Adrenal gland (tissue), 12 donors: ENCODE data around the gene ARHGAP27. TPM values are rescaled to one million over a fixed set of nuclear protein-coding genes. Genes with fewer than 3 reads are reported as not detected.

ENCODE experiments used
- DNase-seq, 7 donors: peaks; one replicate each; pipeline ENCODE4 v3.0.0-alpha.2; 2019 to 2020
- H3K27ac ChIP-seq, 5 donors: fragments of 200-600 bp; sonication (generic) in 4 of 5; 1 replicate in 3 of 5; 2 replicates in 2 of 5; pipeline versions ENCODE4 v1.5.1 to v1.8.0; 2016 to 2020; ENCODE audit warnings: mild to moderate bottlenecking in 1 of 5
- H3K27me3 ChIP-seq: fragments of 200-600 bp; 2 replicates; pipeline ENCODE4 v1.8.0; 2021
- H3K36me3 ChIP-seq, 2 donors: fragments of 200-600 bp; replicated peaks in 1 of 2; 1 replicate in 1 of 2; 2 replicates in 1 of 2; pipeline versions ENCODE4 v1.5.1 to v1.8.0; 2018 to 2022
- H3K4me1 ChIP-seq, 2 donors: fragments of 200-600 bp; replicated peaks in 1 of 2; 1 replicate in 1 of 2; 2 replicates in 1 of 2; pipeline versions ENCODE4 v1.5.1 to v1.8.0; 2018 to 2021
- H3K4me3 ChIP-seq, 4 donors: fragments of 200-600 bp; sonication (generic) in 3 of 4; one replicate each; pipeline ENCODE4 v1.5.1; 2016 to 2018
- H3K9me3 ChIP-seq, 3 donors: fragments of 200-600 bp; sonication (generic) in 1 of 3; replicated peaks in 1 of 3; 1 replicate in 2 of 3; 2 replicates in 1 of 3; pipeline versions ENCODE4 v1.5.1 to v1.8.0; 2016 to 2021
- POLR2A ChIP-seq, 2 donors: fragments of 450-650 bp; IDR thresholded peaks; one replicate each; pipeline ENCODE4 v1.6.1; 2017; ENCODE audit warnings: antibody characterized with exemption in 2 of 2, mild to moderate bottlenecking in 2 of 2, moderate library complexity in 1 of 2
- WGBS, 4 donors: extraction: QIAGEN DNeasy Blood & Tissue Kit in 2 of 4; methylation state at CpG; one replicate each; pipeline versions ENCODE4 v1.1.5 to v1.1.7; 2013 to 2017; 5-methylcytosine and 5-hydroxymethylcytosine counted together
- intact Hi-C, 2 donors: fragments of 100-400 bp; cut with DNase I; formaldehyde crosslinking; loops; one replicate each; pipeline versions ENCODE4 v1.14.1 to v1.15.0; 2022 to 2023
- polyA plus RNA-seq, 3 donors: library from polyadenylated mRNA; stranded (reverse); fragments of 200-250 nt in 2 of 3; fragments of 350-450 nt in 1 of 3; fragmentation: Illumina TruSeq in 1 of 3; extraction: RNeasy Lipid Tissue Mini Kit (QIAGEN cat#74804) in 1 of 3; gene quantifications; one replicate each; pipeline ENCODE4 v1.2.3, GENCODE V29; 2013 to 2014
- total RNA-seq, 9 donors: library from RNA; depleted of rRNA in 4 of 9; stranded (reverse); fragments of >200 nt in 4 of 9; fragments of 120-200 nt in 1 of 9; fragmentation: NEBNext Ultra II Directional in 1 of 9; extraction: Animal tissue kit (Norgen Biotek cat#: 25700) in 1 of 9; gene quantifications; one replicate each; pipeline versions ENCODE4 v1.1.0 to v1.2.4, GENCODE V29; 2013 to 2023
- TF ChIP-seq, protein P1 (sequence below), 6 experiments: fragments of 450-650 bp in 4 of 6; fragments of 200-600 bp in 2 of 6; sonication (generic) in 1 of 6; IDR thresholded peaks; 1 replicate in 5 of 6; 2 replicates in 1 of 6; pipeline versions ENCODE4 v1.5.1 to v1.8.0; 2016 to 2021; ENCODE audit warnings: antibody characterized with exemption in 6 of 6, mild to moderate bottlenecking in 2 of 6, moderate library complexity in 1 of 6
- donor health status: healthy with polysubstance abuse.
- donor health status: Bipolar disorder and iron deficiency.
- donor health status: DM: yes; HTN: yes; CAD: no.
- donor health status: DM: no; HTN: no; CAD: no.
- donor health status: DM: no; HTN: no; CAD: no.
- donor health status: DM: yes; HTN: yes; CAD: no.

ARHGAP27 gene
- total and polyA plus RNA-seq, 12 donors, result 2.8 to 40.2 (median 17.7) TPM

DNA sequence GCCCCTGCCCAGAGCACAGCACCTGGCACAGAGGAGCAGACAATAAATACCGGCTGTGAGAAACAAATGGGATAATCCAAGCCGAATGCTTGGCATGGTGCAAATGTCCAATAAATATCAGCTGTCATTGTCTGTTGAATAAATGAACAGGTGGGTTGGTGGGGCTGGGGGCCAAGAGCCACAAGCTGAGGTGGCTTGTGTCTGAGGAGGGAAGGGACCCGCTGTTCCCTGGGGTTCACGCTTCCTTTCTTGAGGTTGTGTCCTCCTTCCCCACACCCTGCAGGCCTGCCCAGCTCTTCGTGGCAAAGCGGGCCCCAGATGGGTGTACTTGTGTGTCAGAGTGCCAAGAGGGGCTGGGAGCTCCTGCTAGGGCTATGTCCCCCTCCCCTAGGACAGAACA is 38.6 kb downstream of the ARHGAP27 start:
- H3K36me3 ChIP-seq, result no peaks in the 10 kb centered on the region
- intact Hi-C loops, result loop anchor here in 1 of 2 donors (10.0 kb wide), 1 partner anchor 441 kb away; no protein-coding TSS in a partner anchor

DNA sequence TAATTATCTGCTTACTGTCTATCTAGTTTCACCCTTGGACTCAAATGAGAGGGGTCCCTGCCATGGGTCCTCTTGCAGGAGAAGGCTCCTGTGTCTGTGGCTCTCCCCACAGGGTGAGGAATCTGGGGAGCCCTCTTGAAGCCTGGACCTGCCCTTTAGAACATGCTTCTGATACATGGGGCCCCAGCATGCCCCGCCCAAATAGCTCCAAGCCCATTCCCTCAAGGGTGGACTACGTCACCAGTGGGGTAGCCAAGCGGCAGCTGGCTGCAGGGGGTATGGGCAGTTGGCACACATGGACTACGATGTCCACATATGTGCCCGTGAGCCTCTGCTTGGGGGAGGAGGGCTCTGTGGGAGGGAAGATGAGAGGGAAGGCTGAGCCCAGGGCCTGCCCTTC is 39.3 kb downstream of the ARHGAP27 start:
- DNase-seq, result no peak
- intact Hi-C loops, result loop anchor here in 1 of 2 donors (10.0 kb wide), 1 partner anchor 441 kb away; no protein-coding TSS in a partner anchor
- TF ChIP-seq, protein P1, sequence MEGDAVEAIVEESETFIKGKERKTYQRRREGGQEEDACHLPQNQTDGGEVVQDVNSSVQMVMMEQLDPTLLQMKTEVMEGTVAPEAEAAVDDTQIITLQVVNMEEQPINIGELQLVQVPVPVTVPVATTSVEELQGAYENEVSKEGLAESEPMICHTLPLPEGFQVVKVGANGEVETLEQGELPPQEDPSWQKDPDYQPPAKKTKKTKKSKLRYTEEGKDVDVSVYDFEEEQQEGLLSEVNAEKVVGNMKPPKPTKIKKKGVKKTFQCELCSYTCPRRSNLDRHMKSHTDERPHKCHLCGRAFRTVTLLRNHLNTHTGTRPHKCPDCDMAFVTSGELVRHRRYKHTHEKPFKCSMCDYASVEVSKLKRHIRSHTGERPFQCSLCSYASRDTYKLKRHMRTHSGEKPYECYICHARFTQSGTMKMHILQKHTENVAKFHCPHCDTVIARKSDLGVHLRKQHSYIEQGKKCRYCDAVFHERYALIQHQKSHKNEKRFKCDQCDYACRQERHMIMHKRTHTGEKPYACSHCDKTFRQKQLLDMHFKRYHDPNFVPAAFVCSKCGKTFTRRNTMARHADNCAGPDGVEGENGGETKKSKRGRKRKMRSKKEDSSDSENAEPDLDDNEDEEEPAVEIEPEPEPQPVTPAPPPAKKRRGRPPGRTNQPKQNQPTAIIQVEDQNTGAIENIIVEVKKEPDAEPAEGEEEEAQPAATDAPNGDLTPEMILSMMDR (IDR thresholded peaks at IDR 0.05), result no peak
- TF ChIP-seq POLR2A (IDR thresholded peaks at IDR 0.05), result no peak

More for the DNA sequence above, 38.6 kb downstream of the ARHGAP27 start:
- Histone ChIP-seq H3K27me3 (no peaks in the 10 kb centered on the region), H3K27ac (no peak overlapping the region), H3K4me3 (no peak overlapping the region), H3K4me1 (peaks cover 0 to 10% of the 10 kb centered on the region in 2 donors), H3K9me3 (no peaks in the 10 kb centered on the region)
- no peak for DNase-seq
- WGBS, 4 donors, result 65 to 90% (median 80%) methylated on average over 2 to 6 of the region's 6 CpGs
- no peak for TF ChIP-seq POLR2A (IDR thresholded peaks at IDR 0.05)
- TF ChIP-seq, protein P1 (IDR thresholded peaks at IDR 0.05), result no peak

GRCh38 chr17:45391918-45392317 is 40.8 kb downstream of the ARHGAP27 start:
- H3K4me3 ChIP-seq, result no peak overlapping the region
- no peaks in the 10 kb centered on the region for H3K9me3 ChIP-seq
- no peak for TF ChIP-seq POLR2A (IDR thresholded peaks at IDR 0.05)
- TF ChIP-seq, protein P1 (IDR thresholded peaks at IDR 0.05), result no peak
- H3K4me1 ChIP-seq, result peaks cover 0 to 10% of the 10 kb centered on the region in 2 donors
- no peak for DNase-seq
- 74 to 90% (median 84%) methylated on average over 2 of the region's 2 CpGs for WGBS, 4 donors
- H3K27me3 ChIP-seq, result no peaks in the 10 kb centered on the region
- no peaks in the 10 kb centered on the region for H3K36me3 ChIP-seq
- no peak overlapping the region for H3K27ac ChIP-seq
- intact Hi-C loops, result loop anchor here in 1 of 2 donors (10.0 kb wide), 1 partner anchor 443 kb away; no protein-coding TSS in a partner anchor

More for the DNA sequence above, 39.3 kb downstream of the ARHGAP27 start:
- no peaks in the 10 kb centered on the region for H3K36me3 ChIP-seq
- H3K4me3 ChIP-seq, result no peak overlapping the region
- 90 to 94% (median 93%) methylated on average over 4 to 5 of the region's 5 CpGs for WGBS, 4 donors
- H3K27ac ChIP-seq, result no peak overlapping the region
- no peaks in the 10 kb centered on the region for H3K27me3 ChIP-seq
- H3K9me3 ChIP-seq, result no peaks in the 10 kb centered on the region
- H3K4me1 ChIP-seq, result peaks cover 0 to 10% of the 10 kb centered on the region in 2 donors

GRCh38 chr17:45391291-45391690 is 41.4 kb downstream of the ARHGAP27 start:
- 55 to 61% (median 58%) methylated on average over 5 of the region's 5 CpGs for WGBS, 4 donors
- Histone ChIP-seq H3K27me3 (no peaks in the 10 kb centered on the region), H3K9me3 (no peaks in the 10 kb centered on the region), H3K4me3 (no peak overlapping the region), H3K4me1 (peaks cover 0 to 10% of the 10 kb centered on the region in 2 donors), H3K27ac (no peak overlapping the region), H3K36me3 (no peaks in the 10 kb centered on the region)
- DNase-seq, result no peak
- intact Hi-C loops, result loop anchor here in 1 of 2 donors (10.0 kb wide), 1 partner anchor 444 kb away; no protein-coding TSS in a partner anchor
- TF ChIP-seq, protein P1 (IDR thresholded peaks at IDR 0.05), result no peak
- no peak for TF ChIP-seq POLR2A (IDR thresholded peaks at IDR 0.05)
